Hypothalamus (tissue), 51 donors: Measurements from ENCODE around the gene TRHDE.
"Not testable (repeated sequence)": the region's sequence is repeated elsewhere in the genome, so short reads cannot be mapped to it uniquely, and the experiment has no call there.

Source experiments
- DNase-seq, 51 donors: peaks; one replicate each; lab custom pipeline; 2025; lab: John Stamatoyannopoulos, UW

Gene TRHDE

DNA sequence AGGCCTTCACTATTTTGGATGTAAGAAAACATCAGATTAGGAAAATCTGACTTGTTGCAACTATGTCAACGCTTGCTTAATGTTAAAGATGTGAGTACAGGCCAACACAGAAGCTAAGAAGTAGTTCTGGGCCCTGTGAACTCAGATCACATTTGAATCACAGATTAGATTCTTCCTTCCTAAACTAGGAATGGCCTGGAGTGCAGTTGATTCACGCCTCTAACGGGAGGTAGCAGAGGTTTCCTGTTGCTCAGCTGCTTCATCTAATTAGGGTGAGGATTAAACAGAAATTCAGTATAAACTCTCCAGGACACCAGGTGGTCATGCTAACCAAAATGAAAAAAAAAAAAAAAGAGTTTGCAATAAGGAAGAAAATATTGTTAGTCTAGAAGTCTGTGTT lies 314.3 kb downstream of the TRHDE start:
- no peak for DNase-seq

DNA sequence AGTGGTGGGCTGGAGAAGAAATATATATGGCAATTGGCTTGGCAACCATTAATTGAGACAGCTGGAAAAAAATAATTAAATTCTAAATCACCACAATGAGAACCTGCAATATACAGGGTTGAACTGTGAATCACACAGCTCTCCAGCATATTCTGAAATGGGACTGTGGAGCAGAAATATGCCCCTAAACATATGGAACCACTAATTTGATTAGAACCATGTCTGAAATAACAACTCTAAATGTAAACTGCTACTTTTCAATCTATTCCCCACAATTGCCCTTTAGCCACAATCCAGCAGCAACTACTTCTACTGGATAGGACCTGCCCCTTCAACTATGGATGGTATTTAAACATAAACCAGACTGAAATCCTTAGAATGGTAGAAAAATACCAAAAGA lies 330.4 kb downstream of the TRHDE start:
- no peak for DNase-seq

DNA sequence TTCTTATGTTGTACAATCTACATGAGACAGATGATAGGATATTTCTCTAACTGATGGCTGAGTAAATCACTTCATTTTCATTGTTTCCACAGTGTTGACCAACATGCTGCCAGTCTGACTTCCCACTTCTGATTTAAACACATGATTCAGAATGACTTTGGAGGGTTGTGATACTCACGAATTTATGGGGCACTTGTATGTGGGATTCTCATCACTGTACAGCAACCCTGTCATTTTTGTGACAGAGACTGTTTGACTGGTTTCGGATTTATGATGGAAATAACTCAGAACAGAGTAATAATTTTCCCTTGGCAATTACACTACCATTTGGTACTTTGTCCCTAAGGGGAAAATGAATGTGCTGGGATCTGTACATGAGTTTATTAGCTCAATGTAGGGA lies 333.8 kb downstream of the TRHDE start:
- DNase-seq = no peak

DNA sequence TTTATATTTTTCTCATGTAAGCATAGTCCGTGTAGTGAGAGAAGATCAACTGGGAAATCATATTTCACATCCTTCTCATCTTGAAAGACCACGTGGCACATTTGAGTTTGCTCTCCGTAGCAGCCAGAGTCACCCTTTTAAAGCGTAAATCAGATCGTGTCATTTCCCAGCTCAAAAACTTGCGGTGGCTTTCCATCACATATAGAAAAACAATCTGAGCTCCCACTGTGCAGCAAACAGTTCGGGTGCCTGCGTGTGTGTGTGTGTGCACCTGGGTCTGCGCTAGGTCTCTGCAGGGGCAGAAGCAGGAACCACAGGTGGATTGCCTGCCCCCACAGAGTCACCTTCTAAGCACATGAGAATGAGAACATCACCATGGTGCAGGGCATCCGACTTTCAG lies 338.2 kb downstream of the TRHDE start:
- no peak for DNase-seq

DNA sequence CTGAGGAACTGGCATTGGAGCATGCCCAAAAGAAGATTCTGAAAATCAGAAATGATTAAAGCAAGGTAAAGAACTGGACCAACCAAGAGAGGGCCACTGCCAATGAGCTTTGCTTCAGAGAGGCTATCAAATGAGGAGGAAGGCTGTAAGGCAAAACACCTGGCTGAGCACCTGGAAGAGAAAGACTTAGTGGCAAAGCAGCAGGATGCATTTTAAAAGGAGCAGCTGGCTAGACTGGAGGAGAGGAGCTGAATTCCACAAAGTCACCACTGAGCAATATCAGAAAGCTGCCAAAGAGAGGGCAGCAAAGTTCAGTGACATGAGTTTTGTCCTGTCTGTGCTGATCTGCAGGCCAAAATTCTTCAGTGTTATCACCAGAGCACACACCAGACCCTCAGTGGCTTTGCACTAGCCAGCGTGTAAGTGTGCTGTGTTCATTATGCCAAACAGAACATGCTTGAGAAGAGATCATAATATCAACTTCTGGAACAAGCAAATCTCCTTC lies 338.7 kb downstream of the TRHDE start:
- no peak for DNase-seq

DNA sequence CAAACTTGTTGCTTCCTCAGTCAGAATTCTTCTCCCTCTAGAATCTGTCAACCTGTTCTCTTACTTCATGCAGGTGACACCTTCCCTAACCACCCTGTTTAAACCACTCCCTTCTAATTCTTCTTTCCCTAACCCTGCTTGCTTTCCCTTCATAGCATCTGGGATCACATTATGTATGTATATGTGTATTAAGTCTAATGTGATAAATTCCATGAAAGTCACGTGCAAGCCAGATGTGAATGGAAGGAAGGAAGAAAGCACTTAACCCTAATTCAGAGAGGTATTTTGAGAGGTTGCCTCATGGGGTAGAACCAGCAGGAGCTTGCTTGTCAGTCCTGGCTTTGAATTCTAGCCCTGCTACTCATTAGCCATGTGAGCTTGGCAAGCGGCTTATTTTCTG lies 340.0 kb downstream of the TRHDE start:
- no peak for DNase-seq

DNA sequence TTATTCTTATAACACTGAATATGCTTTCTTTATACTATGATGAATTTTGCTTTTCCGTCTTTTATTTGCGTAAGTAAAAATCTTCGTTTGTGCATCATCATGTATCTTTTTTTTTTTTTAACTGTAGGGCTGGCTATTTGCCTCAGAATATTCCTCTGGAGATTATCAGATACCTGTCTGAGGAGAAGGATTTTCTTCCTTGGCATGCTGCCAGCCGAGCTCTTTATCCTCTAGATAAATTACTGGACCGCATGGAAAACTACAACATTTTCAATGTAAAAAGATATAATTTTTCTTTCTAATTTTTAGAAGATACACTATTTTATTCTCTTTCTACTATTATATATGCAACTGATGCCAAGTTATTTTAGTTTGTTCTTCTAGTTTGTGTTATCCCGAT lies 346.6 kb downstream of the TRHDE start:
- DNase-seq = no peak

DNA sequence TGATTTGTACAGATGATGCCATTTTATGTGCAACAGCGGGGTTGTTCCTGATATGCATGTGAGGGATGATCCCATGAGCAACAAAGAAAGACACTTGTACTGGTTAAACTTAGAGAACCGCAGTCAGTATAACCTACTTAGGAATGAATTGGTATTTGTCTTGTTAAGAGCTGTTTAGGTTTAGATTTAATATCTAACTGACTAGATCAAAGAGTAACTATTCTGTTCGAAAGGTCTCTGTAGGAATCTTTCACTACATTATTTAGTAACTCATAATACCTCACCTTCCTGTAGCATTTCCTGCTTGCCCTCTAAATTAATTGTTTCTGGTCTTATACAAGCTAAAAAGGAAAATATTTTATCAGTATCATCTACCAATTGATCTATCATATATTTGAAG lies 350.4 kb downstream of the TRHDE start:
- DNase-seq = no peak

DNA sequence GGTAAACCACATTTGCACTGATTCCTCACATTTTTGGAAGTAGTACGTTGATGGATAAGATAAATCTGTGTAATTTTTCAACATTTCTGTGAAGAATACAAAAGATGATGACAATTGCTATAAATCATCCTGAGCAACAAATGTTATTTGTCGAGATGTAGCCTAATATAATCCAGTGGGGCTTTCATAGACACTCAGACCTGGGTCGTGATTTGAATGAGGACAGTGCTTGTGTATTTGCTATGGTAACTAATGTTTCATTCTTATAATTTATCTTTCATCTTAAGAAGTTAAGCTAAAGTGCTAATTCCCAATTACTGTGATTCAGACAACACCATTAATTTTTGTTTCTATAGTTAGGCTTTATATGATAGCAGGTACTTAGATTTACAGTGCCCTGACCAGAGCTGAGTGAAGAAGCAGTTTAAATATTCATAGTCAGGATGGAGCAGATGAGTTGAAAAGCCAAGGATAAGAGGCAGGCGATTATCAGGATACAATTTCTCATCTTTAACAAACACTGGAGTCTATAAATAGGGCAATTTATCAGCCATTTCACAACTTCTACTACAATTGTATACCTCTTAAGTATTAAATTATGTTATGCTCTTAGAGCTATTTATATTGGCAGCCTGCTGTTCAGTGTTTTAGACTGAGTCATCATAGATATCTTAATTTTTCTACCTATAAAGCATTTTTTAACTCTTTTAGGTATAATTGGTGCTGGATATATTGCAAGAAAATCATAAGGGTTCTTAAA lies 359.9 kb downstream of the TRHDE start:
- DNase-seq = no peak

DNA sequence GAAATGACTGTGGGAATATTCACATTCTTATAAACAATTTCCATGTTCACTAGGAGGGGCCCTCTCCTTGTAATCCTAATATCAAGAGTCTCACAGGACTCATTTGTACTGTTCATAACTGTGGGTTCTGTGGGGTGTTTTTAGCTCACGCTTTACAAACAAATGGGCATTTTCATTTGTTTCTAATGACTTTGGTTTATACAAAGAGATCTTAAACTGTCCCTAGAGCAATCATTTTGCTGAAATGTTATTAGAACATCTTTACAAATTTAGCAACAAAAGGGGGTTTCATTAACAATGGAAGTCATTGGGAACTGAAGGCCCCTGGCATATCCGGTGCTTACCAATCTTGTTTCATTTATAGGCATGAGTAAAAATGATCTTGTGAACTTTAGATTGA lies 370.5 kb downstream of the TRHDE start:
- no peak for DNase-seq

DNA sequence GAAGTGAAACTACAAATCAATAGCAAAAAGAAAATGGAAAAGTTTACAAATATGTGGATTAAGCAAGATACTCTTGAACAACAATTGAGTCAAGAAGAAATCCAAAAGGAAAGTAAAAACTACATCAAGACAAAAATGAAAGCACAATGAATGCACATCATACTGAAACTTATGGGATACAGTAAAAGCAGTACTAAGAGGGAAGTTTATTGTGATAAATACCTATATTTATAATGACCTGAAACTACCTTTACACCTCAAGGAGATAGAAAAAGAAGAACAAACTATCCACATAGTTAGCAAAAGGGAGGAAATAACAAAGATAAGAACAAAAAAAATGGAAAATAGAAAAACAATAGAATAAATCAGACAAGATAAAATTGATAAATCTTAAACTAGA lies 375.0 kb downstream of the TRHDE start:
- DNase-seq = no peak

DNA sequence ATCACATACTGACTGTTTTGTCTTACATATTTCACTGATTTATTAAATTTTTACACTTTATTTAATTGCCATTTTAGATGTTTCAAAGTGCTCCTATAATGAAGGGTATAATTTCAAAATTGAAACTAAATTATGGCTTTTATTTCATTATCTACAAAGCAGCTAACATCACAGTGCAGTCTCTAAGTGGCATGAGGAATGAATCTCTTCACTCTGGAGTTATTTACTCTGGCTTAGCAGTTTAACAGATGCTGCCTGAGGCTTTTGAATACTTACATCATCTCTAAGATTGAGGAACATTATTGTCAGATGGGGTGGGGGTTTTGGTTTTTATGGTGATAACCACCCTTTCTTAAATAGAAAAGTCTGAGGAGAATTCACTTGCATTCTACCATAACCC lies 386.4 kb downstream of the TRHDE start:
- DNase-seq = no peak

DNA sequence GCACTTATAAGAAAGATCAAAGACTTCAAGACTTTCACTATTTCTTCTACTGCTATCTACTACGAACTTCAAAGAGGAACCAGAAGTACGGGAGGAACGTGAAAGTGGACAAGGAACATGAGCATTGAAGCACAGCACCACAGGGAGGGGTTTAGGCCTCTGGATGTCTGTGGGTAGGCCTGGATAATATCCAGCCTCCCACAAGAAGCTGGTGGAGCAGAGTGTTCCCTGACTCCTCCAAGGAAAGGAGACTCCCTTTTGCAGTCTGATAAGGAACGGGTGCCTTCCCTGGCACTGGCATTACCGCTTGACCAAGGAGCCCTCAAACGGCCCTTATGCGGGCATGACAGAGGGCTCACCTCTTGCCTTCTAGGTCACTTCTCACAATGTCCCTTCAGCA lies 388.0 kb downstream of the TRHDE start:
- DNase-seq = not testable (repeated sequence)

DNA sequence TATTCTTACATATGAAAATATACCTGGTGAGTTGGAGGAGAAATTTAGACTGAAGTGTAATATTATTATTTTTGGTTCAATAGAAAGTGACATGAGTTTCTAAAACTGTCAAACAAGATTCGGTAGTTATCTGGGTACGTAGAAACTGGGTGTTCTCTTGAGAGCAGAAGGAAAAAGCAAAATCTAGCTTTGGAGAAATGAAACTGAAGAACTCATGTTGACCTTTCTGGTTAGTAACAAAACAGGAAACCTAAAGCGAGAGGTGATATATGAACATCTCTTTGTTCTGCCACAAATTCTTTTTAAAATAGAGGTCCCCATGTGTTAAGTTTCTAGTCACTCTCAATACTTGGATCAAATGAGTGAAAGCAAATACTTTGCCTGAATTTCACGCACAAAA lies 401.7 kb downstream of the TRHDE start:
- no peak for DNase-seq

DNA sequence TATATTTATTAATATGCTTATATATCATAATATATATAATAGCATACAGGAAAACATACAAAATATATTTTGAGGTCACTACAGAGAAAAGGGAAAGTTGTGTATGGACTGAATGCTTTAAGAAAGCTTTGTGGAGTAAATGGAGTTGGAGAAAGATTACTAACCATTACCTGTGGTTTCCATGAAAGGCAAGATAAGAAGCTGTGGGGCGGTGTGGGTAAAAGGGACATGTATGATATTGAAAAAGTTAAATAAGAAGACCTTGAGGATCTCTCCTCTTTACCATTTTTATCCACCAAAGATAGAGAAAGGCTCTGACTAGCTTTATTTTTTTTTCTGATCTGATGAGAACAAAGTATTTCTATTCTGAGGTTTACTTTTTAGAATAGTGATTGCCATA lies 404.4 kb downstream of the TRHDE start:
- DNase-seq = no peak

DNA sequence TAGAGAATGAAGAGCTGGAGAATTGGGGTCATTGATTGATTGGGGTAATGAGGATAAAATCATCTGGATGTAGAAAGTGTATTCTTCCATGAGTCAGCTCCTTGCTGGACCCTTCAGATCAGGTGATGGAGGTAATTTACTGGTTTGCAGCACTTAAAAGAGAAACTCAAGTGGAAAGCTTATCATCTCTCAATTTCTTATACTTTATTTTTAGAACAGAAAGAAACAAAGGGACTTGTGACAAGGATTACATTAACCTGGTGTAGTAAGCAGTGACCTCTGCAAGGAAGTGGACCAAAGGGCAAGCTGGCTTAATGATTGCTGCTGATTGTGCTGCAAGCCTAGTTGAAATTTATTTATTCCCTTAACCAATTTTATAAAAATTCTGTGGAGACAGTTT lies 405.0 kb downstream of the TRHDE start:
- no peak for DNase-seq

DNA sequence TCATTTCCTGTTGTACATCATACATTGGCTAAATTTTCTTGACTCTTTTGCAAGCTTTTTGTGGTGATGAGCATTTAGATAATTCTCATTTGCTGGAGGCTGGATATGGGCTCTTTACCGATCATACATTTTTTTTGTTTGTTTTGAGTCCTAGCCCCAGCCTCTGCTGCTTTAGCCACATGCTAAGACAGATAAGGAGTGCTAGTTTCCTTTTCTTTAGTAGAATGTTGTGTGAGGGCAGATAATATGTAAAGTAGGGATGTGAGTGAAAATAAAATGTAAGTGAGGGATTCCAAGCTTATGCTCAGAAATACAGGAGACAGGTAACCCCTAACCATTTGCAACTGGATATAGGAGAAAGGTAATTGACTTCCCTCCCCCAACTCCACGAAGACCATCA lies 405.7 kb downstream of the TRHDE start:
- no peak for DNase-seq

DNA sequence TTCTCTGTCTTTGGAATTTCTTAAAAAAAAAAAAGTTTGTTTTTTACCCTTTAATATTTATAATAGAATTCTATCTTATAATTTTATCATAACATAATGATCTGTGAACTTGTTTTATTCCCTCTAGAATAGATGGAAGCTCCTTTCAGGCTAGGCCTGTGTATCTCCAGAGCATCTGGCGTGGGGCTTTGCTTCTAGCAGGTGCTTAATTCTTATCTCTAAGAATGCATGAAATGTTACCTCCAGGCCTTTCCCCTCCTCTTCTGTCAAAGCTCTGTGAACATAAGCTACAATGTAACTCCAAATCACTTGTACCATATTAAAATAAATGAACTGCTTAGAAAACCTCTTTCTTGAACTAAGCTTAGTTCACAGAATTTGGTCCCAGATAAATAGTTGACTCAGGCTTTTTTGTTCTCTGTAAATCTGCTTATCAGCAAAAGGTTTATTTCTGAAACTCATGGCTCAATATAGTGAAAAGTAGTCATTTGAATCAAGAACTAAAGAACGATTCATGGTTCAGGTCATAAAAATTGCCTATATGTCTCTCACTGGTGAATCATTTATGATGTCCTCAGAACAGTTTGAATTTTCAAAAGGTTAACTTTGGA lies 407.1 kb downstream of the TRHDE start:
- DNase-seq = no peak

DNA sequence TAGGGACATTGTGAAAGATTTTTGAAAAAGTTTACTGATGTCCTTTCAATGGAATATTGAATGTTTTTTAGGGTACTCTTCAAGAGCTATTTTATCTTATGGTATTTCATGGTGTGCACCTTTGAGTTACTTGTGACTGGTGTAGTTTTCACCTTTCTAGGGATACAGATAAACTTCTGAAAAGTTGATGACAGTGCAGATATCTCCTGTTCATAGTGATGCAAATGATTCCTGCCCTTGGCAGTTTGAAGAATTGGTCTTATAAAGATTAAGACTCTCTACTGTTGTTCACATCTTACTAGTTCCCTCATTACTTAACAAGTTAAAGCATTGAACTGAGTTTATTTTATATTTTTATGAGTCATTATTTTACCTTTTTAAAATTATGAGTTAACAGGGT lies 408.9 kb downstream of the TRHDE start:
- no peak for DNase-seq

DNA sequence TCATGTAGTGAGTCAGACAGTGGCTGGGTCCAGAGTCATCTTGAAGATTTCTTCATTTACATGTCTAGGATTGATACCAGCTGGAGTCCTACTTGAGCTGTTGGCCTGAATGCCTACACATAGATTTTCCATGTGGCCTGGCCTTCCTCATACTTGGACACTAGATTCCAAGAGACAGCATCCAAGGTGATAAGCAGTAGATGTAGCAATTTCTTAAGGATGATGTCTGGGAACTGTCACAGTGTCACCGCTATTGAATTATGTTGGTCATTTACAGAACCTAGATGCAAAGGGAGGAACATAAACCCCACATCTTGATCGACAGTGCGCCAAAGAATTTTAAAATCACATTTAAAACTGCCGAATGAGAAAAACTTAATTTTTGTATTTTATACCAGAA lies 412.3 kb downstream of the TRHDE start:
- no peak for DNase-seq

DNA sequence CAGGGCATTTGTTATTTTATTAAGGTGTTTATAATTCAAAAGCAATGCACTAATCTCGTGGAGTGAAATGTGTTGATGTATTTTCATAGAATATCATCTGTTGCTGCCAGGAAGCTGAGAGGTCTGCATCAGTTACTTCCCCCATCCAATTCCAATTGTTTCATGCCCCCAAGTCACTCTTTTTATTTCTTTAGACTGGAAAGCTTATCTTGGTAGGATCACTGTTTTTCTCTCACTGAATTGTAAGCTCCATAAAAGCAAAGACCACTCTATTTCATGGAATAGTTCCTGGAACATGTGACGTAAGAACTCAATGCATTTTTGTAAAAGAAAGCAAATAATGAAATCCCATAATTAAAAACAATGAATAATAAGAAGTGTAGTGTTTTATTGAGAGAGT lies 420.2 kb downstream of the TRHDE start:
- no peak for DNase-seq

DNA sequence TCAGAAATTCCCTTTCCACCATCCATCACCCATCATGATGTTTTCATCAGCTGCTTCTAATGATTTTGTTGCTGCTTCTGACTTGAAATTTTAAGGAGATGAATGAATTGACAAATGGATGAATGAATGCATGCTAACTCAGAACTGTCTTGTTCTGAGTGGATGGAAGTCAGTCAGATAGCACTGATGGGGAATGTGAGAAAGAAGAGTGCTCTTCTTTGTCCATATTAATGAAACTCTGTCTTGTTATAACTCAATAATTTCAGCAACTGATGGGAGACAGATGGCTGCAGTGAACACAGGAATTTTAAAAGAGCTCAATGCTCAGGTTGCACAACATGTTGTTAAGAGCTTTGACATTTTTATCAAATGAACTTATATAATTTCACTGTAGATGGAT lies 422.0 kb downstream of the TRHDE start:
- DNase-seq = no peak

DNA sequence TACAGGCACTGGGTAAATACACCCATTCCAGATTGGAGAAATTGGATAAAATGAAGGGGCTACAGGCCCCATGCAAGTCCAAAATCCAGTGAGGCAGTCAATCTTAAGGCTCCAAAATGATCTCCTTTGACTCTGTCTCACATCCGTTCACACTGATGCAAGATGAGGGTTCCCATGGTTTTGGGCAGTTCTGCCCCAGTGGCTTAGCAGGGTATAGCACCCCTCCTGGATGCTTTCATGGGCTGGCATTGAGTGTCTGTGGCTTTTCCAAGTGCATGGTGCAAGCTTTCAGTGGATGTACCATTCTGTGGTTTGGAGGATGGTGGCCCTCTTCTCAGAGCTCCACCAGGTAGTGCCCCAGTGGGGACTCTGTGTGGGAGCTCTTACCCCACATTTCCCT lies 427.2 kb downstream of the TRHDE start:
- DNase-seq = no peak
